Coronary artery (tissue), 2 donors: Measurements from ENCODE around the gene FSCN2.

Experiments used
- DNase-seq: peaks from one replicate; pipeline ENCODE4 v3.0.0-alpha.2; 2017; ENCODE audit warnings: low spot score
- H3K27ac ChIP-seq, 2 donors: fragments of 200-600 bp; sonication (generic); one replicate each; pipeline ENCODE4 v1.5.1; 2016 to 2019
- H3K4me3 ChIP-seq: fragments of 200-600 bp; sonication (generic); 2 replicates; pipeline ENCODE4 v1.5.1; 2016; ENCODE audit warnings: mild to moderate bottlenecking, moderate library complexity
- TF ChIP-seq, protein P1 (sequence below): fragments of 200-600 bp; sonication (generic); IDR thresholded peaks from one replicate; pipeline ENCODE4 v1.5.1; 2019; ENCODE audit warnings: antibody characterized with exemption

The FSCN2 gene

DNA sequence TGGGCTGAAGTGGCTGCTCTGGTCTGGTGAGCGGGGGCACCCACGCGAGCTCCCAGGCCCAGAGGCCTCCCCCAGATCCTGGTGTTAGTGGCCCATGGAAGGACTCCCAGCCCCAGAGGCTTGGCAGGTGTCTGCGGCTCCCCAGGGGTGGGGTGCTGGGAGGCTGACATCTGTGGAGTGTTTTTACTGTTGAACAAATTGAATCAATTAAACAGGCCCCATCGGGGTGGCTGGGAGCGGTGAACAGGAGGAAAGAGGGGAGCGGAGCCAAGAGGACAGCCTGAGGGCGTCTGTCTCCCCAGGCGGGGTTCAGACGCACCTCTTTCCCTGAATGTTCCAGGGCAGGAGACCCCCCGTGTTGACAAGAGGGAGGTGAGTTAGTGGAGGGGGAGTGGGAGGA is 45.5 kb upstream of the FSCN2 start:
- no peak for DNase-seq
- no peak overlapping the region for H3K27ac ChIP-seq
- no peak overlapping the region for H3K4me3 ChIP-seq

DNA sequence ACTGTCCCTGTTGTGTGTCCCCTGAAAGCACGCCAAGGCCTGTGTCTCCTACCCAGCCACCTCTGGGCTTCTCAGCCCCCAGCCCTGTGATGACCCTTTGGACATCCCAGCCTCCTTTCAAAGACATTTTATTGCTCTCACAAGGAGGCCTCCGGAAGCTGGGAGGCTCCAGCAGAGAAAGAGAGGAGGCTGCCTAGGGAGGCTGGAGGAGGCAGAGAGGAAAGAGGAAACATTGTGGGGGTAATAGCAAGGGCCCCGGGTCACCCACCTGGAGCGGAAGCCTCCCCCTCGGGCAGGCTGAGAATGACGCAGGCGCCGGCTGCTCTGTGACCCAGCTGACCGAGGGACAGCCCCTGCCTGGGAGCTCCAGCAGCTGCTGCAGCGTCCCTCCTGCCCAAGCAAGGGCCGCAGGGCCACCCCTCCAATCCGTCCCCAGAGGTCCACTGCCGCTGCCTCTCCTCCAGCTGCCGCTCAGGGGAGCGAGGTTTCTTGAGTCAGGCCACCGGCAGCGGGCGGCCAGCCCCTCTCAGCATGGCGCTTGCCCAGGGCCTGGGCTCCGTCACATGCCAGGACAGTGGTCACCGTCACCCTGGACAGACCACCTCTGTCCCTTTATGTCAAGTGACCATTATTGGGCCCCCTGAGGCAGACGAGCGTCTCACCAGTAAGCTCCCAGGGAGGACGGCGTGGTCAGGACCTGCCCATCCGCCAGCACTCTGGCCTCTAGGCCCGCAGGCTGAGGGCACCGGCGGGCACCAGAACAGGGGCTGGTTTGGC is 44.9 kb upstream of the FSCN2 start:
- Histone ChIP-seq H3K4me3 (peak overlapping the region; percentile 66), H3K27ac (no peak overlapping the region)
- TF ChIP-seq, protein P1, sequence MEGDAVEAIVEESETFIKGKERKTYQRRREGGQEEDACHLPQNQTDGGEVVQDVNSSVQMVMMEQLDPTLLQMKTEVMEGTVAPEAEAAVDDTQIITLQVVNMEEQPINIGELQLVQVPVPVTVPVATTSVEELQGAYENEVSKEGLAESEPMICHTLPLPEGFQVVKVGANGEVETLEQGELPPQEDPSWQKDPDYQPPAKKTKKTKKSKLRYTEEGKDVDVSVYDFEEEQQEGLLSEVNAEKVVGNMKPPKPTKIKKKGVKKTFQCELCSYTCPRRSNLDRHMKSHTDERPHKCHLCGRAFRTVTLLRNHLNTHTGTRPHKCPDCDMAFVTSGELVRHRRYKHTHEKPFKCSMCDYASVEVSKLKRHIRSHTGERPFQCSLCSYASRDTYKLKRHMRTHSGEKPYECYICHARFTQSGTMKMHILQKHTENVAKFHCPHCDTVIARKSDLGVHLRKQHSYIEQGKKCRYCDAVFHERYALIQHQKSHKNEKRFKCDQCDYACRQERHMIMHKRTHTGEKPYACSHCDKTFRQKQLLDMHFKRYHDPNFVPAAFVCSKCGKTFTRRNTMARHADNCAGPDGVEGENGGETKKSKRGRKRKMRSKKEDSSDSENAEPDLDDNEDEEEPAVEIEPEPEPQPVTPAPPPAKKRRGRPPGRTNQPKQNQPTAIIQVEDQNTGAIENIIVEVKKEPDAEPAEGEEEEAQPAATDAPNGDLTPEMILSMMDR: no peak
- DNase-seq: no peak

More for the DNA sequence above, 45.5 kb upstream of the FSCN2 start:
- TF ChIP-seq, protein P1: no peak

DNA sequence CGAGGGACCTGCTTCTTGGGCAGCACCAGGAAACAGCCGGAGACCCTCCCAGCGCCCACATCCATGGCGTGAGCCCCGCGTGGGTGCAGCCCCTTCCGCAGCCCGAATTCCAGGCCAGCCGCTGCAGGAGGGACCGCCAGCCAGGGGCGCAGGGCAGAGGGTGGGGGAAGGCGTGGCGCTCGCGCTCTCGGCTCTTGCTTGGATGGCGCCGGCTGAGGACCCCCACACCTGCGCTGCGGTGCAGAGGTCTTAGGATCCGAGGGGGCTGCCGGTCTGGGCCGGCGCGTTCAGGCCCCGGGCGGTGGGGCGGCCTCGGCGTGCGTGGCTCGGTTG is 44.3 kb upstream of the FSCN2 start:
- TF ChIP-seq, protein P1: no peak
- no peak for DNase-seq
- Histone ChIP-seq H3K4me3 (peak overlapping the region; percentile 66), H3K27ac (no peak overlapping the region)

DNA sequence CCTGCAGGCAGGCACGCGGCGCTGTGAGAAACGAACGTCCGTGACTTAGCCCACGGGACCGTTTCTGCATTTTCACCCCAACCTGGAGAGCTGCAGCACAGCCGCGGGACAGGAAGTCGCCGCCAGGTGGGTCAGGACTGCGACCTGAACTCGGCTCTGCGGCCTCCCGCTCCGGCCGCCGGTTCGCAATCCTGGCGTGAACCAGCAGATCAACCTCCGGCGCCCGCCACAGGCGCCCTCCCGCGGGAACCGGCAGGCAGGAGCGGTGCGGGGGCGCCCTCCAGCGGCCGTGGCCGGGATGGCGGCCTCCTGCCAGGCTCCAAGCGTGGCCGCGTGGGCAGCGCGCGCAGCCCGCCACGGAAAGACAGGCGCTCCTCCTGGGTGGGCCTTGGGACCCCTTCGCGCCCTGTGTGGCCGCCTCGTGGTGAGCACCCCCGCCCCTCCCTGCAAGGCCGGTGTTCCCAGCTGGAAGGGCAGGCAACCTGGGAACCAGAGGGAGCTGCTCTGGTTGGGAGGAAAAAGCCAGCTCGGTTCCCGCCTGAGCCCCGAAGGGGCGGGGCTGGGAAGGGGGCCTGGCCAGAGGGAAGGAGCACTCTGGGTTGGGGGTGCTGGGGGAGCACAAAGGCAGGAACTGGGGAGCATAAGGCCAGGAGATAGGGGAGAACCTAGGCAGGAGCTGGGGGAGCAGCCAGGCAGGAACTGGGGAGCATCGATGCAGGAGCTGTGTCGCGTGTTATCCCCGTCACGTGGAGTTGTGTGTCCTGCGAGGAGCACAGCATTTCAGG is 43.8 kb upstream of the FSCN2 start:
- H3K4me3 ChIP-seq: peak overlapping the region; percentile 66
- DNase-seq: peak; percentile 88
- TF ChIP-seq, protein P1: peak; percentile 99
- H3K27ac ChIP-seq: no peak overlapping the region

DNA sequence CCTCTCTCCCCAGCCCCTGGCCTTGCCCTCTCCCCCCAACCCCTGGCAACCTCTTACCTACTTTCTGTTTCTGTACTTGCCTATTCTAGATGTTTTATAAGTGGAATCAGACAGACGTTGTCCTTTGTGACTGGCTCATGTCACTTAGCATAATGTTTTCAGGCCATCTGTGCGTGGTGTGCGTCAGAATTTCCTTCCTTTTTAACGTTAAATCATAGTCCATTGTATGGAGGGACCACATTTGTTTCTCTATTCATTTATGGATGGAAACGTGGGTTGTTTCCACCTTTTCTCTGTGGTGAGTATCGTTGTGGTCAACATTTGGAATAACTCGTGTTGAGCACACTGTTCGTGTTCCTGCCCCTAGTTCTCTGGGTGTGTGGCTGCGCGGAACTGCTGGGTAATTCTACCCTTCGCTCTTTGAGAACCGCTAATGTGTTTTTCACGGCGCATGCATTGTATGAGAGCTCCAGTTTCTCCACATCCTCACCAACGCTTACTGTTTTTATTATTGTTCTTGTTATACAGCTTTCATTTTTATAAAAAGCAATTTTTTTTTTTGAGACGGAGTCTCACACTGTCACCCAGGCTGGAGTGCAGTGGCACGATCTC is 41.9 kb upstream of the FSCN2 start:
- no peak overlapping the region for H3K27ac ChIP-seq

DNA sequence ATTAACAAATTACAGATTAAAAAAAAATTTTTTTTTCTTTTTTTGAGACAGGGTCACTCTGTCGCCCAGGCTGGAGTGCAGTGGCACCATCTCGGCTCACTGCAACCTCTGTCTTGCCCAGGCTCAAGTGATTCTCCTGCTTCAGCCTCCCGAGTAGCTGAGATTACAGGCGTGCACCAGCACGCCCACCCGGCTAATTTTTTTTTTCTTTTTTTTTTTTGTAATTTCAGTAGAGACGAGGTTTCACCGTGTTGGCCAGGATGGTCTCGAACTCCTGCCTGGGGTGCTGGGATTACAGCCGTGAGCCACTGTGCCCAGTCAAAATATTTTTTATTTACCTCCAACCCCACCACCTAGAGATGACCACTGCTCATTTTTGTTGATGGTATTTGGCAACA is 41.1 kb upstream of the FSCN2 start:
- TF ChIP-seq, protein P1: no peak
- H3K4me3 ChIP-seq: no peak overlapping the region

More for the DNA sequence above, 41.9 kb upstream of the FSCN2 start:
- no peak overlapping the region for H3K4me3 ChIP-seq
- DNase-seq: no peak
- TF ChIP-seq, protein P1: no peak

More for the DNA sequence above, 41.1 kb upstream of the FSCN2 start:
- no peak overlapping the region for H3K27ac ChIP-seq
- no peak for DNase-seq
